GM12891 (cell line): ENCODE measurements around the gene RRAS.
A peak's percentile ranks its signal among the peaks of the same experiment; 100 is the strongest.

Source experiments
- DNase-seq: peaks from one replicate; pipeline ENCODE4 v3.0.0; 2011; ENCODE audit warnings: low spot score; ENCODE audit not compliant: insufficient read length
- FAIRE-seq: peaks from 2 replicates; lab custom pipeline; 2011; peaks lifted over from hg19 to GRCh38; lab: Jason Lieb, UNC
- PAX5 ChIP-seq: IDR thresholded peaks from 2 replicates; pipeline ENCODE4 v1.6.1; 2011; ENCODE audit warnings: low read length, moderate library complexity, mild to moderate bottlenecking; ENCODE audit not compliant: insufficient read depth, severe bottlenecking
- POLR2A ChIP-seq: IDR thresholded peaks from 2 replicates; pipeline ENCODE4 v1.6.1; 2011; ENCODE audit warnings: low read depth, low read length, control low read depth
- POLR2AphosphoS5 ChIP-seq: IDR thresholded peaks from 2 replicates; pipeline ENCODE4 v1.6.1; 2011; ENCODE audit warnings: low read depth, low read length, control low read depth
- POU2F2 ChIP-seq: IDR thresholded peaks from 2 replicates; pipeline ENCODE4 v1.6.1; 2011; ENCODE audit warnings: low read depth, mild to moderate bottlenecking, control low read depth, low read length, moderate library complexity
- SPI1 ChIP-seq: IDR thresholded peaks from 2 replicates; pipeline ENCODE4 v1.6.1; 2011; ENCODE audit warnings: low read depth, low read length, control low read depth
- TAF1 ChIP-seq: IDR thresholded peaks from 2 replicates; pipeline ENCODE4 v1.6.1; 2011; ENCODE audit warnings: low read depth, low read length, control low read depth

The RRAS gene

DNA sequence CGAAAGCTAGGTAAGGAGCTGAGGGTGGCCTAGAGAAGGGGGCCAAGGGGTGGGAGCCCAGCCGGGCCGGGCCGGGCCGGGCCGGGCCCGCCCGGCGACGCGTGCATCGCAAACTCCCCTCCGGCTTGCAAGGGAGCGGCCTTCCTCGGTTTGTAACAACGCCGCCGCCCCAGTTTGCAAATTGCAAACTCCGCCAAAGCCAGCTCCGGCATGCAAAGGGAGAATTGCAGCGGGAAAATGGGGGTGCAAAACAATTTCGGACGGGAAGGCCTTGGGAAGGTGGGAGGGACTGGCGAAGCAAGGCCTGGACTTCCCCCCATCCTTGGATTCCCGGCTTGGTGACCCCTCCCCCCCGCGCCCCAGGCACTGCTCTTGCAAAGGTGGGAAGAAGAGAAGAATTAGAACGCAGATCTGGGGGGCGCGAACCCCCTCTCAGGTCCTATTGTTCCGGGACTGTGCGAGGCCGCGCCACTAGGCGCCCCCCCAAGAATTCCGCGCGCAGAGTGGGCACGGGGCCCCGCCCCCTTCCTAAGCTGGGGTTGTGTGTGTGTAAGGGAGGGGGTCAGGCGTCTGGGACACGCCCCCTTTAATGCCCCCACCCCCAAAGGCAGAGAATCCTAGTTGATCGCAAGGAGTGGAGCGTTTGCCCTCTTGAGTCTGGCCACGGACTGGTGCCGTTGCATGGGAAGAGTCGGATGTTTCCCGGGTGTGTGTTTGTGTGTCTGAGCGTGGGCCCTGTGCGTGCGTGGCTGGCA, 48.0 kb downstream of the RRAS start:
- no peak for DNase-seq
- FAIRE-seq = peak; percentile 28
- no peak for TF ChIP-seq SPI1
- TF ChIP-seq POU2F2 = no peak
- TF ChIP-seq PAX5 = no peak
- TF ChIP-seq POLR2AphosphoS5 = no peak
- no peak for TF ChIP-seq TAF1

DNA sequence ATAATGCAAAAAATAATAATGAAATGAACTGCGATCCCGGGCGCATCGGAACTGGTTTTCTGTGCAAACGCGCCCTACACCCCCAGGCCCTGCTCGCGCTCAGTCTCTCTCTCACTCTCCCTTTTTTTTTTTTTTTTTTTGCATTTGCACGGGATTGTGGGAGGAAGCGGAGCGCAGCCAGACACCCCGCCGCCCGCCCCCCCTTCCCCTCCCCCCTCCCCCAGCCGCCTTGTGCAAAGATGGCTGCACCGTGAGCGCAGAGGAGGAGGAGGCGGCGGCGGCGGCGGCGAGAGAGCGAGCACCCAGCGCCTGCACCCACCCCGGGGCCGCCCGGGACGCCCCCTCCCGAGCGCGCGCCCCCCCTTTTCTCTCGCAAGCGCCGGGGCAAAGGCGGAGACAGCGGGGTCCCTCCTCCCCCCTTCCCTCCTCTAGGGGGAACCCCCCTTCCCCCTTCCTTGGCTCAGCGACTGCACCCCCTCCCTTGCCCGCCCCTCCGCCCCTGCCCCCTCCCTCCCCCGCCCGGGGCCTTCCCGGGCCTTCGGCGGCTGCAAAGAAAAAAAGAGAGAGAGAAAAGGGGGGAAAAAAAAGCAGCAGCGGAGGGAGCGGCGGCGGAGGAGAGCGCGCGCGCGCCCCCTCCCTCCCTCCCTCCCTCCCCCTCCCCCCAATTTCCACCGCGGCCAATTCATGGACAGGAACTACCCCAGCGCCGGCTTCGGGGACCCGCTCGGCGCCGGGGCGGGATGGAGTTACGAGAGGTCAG, 48.8 kb downstream of the RRAS start, which contains the start of gene PRR12:
TSS of gene PRR12 (plus strand) at position 212 of the 760 bp plus-strand sequence. CDS start at position 685, 473 bp downstream.
- peak; percentile 72 for DNase-seq
- TF ChIP-seq TAF1 = peak; percentile 25; the same call in 1 of the 2 replicates
- TF ChIP-seq POU2F2 = no peak; the same call in 1 of the 2 replicates
- FAIRE-seq = no peak

DNA sequence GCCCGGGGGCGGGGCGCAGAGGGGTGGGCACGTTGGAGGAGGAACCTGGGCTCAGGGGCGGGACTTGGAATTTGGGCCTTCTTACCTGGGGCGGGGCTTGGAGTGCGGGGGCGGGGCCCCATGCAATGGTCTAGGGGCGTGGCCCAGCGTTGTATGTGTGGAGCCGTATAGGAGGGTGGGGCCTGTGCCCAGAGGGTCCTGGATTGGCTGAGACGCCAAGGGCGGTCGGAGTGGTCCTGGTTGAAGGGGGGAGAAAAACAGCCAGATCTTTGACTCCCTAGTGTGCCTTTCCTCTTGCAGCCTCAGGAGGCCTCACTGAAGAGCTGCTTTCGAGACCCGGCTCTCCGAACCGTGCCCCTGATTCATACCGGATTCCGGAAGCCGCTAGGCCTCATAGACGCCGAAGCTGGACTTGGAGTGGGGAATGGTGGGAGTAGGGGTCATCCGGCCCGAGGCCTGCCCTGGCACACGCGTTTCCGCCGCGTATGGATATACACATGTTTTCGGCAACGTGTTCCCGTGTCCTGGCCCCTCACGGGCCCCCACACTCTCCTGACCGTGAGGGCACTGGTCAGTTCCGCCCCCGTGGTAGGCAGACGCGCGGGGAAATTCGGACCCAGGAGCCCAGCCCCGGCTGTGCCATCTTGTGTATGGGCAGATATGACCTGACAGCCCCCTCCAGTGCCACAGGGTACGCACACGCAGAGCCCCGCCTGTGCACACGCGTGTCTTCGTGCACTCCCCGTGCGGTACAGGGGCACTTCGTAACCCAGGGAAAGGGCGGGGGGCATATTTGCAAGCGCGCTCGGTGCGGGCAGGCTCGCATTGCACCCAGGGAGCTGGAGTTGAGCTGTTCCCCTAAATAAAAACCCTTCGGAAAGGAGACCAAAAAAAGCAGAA, 49.6 kb downstream of the RRAS start:
- peak; percentile 87 for TF ChIP-seq POLR2AphosphoS5
- TF ChIP-seq POLR2A = peak; percentile 86
- TF ChIP-seq POU2F2 = no peak
- peak; percentile 85; the same call in 1 of the 2 replicates for TF ChIP-seq TAF1
- TF ChIP-seq PAX5 = no peak
- no peak for TF ChIP-seq SPI1
- FAIRE-seq = peak; percentile 99
- DNase-seq = peak; percentile 91

DNA sequence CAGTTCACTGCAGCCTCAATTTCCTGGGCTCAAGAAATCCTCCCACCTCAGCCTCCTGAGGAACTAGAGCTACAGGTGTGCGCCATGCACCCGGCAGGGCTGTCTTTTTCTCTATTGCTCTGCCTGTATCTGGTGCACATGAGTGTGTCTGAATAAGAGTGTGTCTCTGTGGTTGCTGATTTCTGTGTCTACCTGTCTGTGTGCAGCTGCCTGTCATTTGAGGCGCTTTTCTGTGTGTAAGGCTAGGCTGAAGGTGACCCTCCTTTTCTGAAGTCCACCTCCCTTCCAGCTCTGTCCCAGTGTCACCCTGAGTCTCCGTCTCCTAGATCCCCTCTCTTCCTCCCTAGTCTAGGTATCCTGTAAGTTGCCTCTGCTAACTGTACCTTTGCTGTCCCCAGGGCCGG, 50.4 kb downstream of the RRAS start:
- FAIRE-seq (peak; percentile 16), DNase-seq (no peak)
- no peak for TF ChIP-seq POU2F2
- no peak for TF ChIP-seq SPI1
- no peak for TF ChIP-seq POLR2AphosphoS5
- TF ChIP-seq PAX5 = no peak

DNA sequence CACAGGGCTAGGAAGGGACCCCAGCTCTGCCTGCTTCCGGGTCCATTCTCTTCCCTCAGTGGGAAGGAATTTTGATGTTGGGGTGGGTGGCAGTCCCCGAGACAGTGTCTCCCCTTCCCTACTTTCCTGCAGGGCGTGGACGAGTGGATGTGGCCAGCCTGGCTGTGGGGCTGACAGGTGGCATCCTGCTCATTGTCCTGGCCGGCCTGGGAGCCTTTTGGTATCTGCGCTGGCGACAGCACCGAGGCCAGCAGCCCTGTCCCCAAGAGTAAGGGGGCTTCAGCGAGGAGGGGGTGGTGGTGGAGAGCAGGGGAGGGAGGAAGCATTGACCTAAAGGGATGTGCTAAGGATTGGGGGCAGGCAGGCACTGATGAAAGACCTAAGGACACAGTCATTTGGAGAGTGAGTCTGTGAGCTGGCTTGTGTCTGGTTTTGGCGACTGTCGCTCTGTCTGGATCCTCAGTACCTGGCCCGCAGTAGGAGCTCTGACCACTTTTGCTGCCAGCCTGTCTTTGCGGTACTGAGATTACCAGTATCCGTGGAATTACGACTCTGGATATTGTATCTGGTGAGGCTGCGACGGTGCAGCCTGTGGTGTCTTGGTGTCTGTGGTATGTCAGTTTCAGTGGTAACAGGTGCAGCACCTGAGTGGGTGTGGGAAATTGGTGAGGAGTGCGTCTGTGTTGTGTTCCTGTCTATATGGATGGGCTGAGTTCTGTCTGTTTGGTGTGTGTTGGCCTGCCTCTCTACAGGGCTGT, 51.4 kb downstream of the RRAS start:
- no peak for DNase-seq
- TF ChIP-seq POLR2AphosphoS5 (no peak), POLR2A (no peak)
- peak; percentile 66 for FAIRE-seq

DNA sequence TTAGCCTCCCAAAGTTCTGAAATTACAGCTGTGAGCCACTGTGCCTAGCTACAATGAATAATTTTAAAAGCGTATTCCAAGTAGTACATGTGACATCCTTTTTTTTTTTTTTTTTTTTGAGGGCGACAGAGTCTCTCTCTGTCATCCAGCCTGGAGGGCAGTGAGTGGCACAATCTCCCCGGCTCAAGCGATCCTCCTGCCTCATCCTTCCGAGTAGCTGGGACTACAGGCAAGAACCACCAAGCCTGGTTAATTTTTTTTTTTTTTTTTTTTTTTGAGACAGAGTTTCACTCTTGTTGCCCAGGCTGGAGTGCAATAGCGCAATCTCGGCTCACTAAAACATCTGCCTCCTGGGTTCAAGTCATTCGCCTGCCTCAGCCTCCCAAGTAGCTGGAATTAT, 52.7 kb downstream of the RRAS start:
- no peak for FAIRE-seq
- TF ChIP-seq POLR2A (no peak), TAF1 (no peak), POU2F2 (no peak)
- no peak for DNase-seq
